ENCODE data around the gene AVPR2.

DNA sequence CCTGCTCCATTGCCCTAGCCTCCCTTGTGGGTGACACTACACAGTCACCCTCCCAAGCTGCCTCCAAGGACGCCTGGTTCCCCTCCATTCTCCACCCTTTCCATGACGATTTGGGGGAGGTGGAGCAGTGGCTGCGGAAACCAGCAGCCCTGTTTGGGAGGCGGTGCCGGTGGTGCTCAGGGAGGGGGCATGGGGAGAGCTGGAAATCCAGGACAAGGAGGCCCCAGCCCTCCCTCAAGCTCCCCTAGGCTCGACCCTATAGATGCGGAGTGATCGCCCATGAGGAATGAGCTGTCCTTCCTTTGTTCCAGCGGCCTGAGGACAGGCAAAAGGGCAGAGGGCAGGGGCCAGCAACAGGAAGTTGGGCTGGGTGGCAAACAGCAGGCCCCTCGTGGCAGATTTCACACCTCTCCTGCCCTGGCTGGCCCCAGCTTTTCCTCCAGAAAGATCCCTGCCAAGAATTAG is 43.6 kb downstream of the AVPR2 start:
- TF ChIP-seq SIN3A (IDR thresholded peaks at IDR 0.05; ENCODE audit: borderline replicate concordance, insufficient read depth, low read length) (no peak), POLR2AphosphoS5 (IDR thresholded peaks at IDR 0.05; ENCODE audit: low read depth, low read length) (no peak), TAF1 (IDR thresholded peaks at IDR 0.05; ENCODE audit: borderline replicate concordance, insufficient read depth, low read length) (no peak)
